Measurements from ENCODE around the gene TRAF7. TPM values are rescaled to one million over a fixed set of nuclear protein-coding genes. Genes with fewer than 3 reads are reported as not detected.
A peak's percentile ranks its signal among the peaks of the same experiment; 100 is the strongest.
"Not testable (repeated sequence)": the region's sequence is repeated elsewhere in the genome, so short reads cannot be mapped to it uniquely, and the experiment has no call there.

Gene TRAF7
- total RNA-seq, 1 donor from 2014 or later, result 63.4 TPM

DNA sequence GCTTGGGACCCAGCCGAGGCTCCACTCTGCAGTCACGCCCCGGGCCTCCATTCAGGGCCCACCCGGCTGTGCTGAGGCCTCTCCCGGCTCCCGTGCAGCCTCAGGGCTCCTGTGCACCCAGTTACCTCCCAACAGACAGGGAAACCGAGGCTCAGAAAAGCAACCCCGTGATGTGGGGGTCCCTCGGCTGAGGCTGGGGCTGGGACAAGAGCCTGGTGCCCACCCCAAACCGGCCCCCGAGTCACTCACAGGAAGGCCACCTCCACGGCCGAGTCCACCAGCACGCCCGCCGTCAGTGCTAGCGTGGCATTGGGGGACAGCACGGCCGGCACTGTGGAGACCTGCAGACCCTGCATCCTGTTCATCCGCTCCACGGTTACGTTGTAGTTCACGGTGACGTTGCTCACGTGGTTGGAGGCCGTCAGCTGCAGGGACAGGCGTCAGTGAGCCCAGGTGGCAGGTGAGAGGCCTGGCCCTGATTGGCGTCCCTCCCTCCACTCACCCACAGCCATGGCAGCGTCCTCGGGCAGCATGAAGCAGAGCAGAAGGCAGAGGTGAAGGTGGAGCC is 43.0 kb upstream of the TRAF7 start:
- not testable (repeated sequence) for H3K36me3 Mint-ChIP-seq (ENCODE audit: low read depth)

DNA sequence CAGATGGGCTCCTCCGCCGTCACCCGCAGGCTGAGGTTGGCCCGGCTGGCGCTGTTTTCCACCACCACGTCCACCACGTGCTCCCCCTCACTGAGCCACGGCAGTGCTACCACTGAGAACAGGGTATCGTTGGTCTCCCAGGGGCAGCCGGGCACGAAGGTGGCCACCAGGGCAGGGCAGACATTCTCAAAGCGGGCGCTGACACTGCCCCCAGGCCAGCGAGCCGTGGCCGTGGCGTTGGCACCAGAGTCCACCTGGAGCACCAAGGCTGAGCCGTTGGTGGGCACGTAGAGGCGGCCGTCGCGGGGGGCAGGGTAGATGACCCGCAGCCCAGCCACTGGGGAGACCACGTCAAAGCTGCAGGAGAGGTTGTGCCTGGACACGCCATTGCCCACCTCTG is 41.4 kb upstream of the TRAF7 start:
- H3K27ac Mint-ChIP-seq (ENCODE audit: unreplicated experiment); H3K27me3 Mint-ChIP-seq (ENCODE audit: low read depth); DNase-seq (ENCODE audit: low spot score); H3K9me3 Mint-ChIP-seq (ENCODE audit: low read depth); H3K36me3 Mint-ChIP-seq (ENCODE audit: low read depth); H3K4me1 Mint-ChIP-seq (ENCODE audit: low read depth); H3K4me3 Mint-ChIP-seq (ENCODE audit: unreplicated experiment): not testable (repeated sequence)

More for the DNA sequence above, 43.0 kb upstream of the TRAF7 start:
- H3K4me3 Mint-ChIP-seq (ENCODE audit: unreplicated experiment); H3K9me3 Mint-ChIP-seq (ENCODE audit: low read depth); DNase-seq (ENCODE audit: low spot score); H3K27me3 Mint-ChIP-seq (ENCODE audit: low read depth); H3K27ac Mint-ChIP-seq (ENCODE audit: unreplicated experiment); H3K4me1 Mint-ChIP-seq (ENCODE audit: low read depth): not testable (repeated sequence)

- H3K36me3 Mint-ChIP-seq (ENCODE audit: low read depth); H3K9me3 Mint-ChIP-seq (ENCODE audit: low read depth); H3K4me3 Mint-ChIP-seq (ENCODE audit: unreplicated experiment); H3K4me1 Mint-ChIP-seq (ENCODE audit: low read depth); H3K27me3 Mint-ChIP-seq (ENCODE audit: low read depth); DNase-seq (ENCODE audit: low spot score): not testable (repeated sequence)
- peak overlapping the region; percentile 17 for H3K27ac Mint-ChIP-seq (ENCODE audit: unreplicated experiment)
Observed at GRCh38 chr16:2114885-2115590, 40.5 kb upstream of the TRAF7 start.

DNA sequence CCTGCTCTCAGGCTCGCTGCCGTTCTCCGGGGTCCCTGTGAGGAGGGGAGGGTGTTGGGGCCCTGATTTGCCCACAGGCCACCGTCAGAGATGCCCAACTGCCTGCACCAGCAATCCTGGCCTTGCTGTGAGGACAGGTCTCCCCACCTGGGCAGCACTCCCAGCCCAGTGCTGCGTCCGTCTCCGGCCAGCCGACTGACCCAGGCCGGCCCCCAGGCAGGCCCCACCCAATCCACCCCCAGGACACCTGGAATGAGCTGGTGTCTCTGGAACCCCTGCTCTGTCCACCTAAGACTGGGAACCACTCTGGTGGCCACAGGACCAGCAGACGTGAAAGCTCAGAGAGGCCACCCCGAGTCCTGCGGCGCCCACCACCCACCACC is 40.0 kb upstream of the TRAF7 start:
- no peaks in the 10 kb centered on the region for H3K9me3 Mint-ChIP-seq (ENCODE audit: low read depth)

GRCh38 chr16:2116428-2116827 is 39.2 kb upstream of the TRAF7 start:
- not testable (repeated sequence) for H3K4me3 Mint-ChIP-seq (ENCODE audit: unreplicated experiment); H3K9me3 Mint-ChIP-seq (ENCODE audit: low read depth); H3K27ac Mint-ChIP-seq (ENCODE audit: unreplicated experiment); H3K36me3 Mint-ChIP-seq (ENCODE audit: low read depth); DNase-seq (ENCODE audit: low spot score); H3K27me3 Mint-ChIP-seq (ENCODE audit: low read depth)
- peaks cover 10% of the 10 kb centered on the region for H3K4me1 Mint-ChIP-seq (ENCODE audit: low read depth)

More for the DNA sequence above, 40.0 kb upstream of the TRAF7 start:
- no peaks in the 10 kb centered on the region for H3K27me3 Mint-ChIP-seq (ENCODE audit: low read depth)
- peaks cover 5% of the 10 kb centered on the region for H3K36me3 Mint-ChIP-seq (ENCODE audit: low read depth)
- H3K4me1 Mint-ChIP-seq (ENCODE audit: low read depth), result peaks cover 4% of the 10 kb centered on the region
- no peak overlapping the region for H3K27ac Mint-ChIP-seq (ENCODE audit: unreplicated experiment)
- TF ChIP-seq, protein P1, sequence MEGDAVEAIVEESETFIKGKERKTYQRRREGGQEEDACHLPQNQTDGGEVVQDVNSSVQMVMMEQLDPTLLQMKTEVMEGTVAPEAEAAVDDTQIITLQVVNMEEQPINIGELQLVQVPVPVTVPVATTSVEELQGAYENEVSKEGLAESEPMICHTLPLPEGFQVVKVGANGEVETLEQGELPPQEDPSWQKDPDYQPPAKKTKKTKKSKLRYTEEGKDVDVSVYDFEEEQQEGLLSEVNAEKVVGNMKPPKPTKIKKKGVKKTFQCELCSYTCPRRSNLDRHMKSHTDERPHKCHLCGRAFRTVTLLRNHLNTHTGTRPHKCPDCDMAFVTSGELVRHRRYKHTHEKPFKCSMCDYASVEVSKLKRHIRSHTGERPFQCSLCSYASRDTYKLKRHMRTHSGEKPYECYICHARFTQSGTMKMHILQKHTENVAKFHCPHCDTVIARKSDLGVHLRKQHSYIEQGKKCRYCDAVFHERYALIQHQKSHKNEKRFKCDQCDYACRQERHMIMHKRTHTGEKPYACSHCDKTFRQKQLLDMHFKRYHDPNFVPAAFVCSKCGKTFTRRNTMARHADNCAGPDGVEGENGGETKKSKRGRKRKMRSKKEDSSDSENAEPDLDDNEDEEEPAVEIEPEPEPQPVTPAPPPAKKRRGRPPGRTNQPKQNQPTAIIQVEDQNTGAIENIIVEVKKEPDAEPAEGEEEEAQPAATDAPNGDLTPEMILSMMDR (IDR thresholded peaks at IDR 0.05), result no peak
- DNase-seq (ENCODE audit: low spot score), result no peak
- H3K4me3 Mint-ChIP-seq (ENCODE audit: unreplicated experiment), result no peak overlapping the region

DNA sequence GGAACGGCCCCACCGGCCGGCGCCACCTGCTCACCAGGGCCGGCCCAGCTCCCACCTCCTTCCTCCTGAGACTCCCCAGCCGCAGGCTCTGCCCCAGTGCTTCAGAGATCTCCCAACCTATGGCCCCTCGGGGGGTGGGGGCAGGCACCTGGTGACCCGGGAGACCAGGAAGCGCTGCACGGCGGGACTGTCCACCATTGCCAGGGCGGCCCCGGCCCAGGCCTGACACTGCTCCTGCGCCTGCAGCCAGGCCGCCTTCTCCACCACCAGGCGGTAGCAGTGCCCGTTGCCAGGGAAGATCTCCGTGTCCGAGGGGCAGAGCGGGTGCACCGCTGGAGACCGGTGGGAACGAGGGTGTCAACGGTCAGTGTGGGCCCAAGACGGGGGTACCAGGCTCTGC is 38.2 kb upstream of the TRAF7 start:
- H3K36me3 Mint-ChIP-seq (ENCODE audit: low read depth); H3K27ac Mint-ChIP-seq (ENCODE audit: unreplicated experiment); H3K9me3 Mint-ChIP-seq (ENCODE audit: low read depth); DNase-seq (ENCODE audit: low spot score); H3K4me3 Mint-ChIP-seq (ENCODE audit: unreplicated experiment); H3K27me3 Mint-ChIP-seq (ENCODE audit: low read depth): not testable (repeated sequence)
- peaks cover 14% of the 10 kb centered on the region for H3K4me1 Mint-ChIP-seq (ENCODE audit: low read depth)

DNA sequence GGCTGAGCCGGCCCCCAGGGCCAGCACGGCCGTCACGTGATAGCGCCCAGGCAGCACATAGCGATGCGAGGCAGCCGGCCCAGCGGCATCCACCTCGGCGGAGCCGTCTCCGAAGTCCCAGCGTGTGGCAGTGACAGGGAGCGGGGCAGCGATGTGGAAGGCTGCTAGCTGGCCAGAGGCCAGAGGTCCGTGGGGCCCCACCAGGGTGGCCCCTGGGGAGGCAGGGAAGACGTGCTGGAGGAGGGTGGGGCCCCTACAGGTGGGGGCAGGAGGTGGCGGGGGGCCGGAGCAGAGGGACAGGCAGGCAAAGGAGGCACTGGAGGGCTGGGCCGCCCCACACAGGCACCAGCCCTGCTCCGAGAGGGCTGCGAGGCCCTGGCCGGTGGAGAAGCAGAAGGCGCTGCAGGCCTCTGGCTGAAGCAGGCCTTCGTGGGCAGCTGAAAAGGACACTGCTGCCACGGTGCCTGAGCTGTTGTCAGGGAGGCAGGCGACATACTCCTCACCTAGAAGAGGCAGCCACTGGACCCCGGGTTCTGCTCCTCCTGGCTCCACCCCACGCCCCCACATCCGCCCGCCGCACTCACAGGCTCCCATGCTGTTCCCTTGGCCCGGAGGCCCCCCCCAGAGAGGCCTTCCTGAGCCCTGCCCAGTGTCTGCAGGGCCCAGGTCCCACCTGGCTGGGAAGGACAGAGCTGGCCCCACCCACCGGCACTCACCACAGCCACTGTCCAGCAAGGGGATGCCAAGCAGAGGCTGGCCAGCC is 37.4 kb upstream of the TRAF7 start:
- not testable (repeated sequence) for H3K4me3 Mint-ChIP-seq (ENCODE audit: unreplicated experiment); H3K36me3 Mint-ChIP-seq (ENCODE audit: low read depth); H3K9me3 Mint-ChIP-seq (ENCODE audit: low read depth); H3K27ac Mint-ChIP-seq (ENCODE audit: unreplicated experiment); H3K27me3 Mint-ChIP-seq (ENCODE audit: low read depth); DNase-seq (ENCODE audit: low spot score)
- peaks cover 14% of the 10 kb centered on the region for H3K4me1 Mint-ChIP-seq (ENCODE audit: low read depth)

GRCh38 chr16:2121325-2121724 is 34.3 kb upstream of the TRAF7 start:
- TF ChIP-seq, protein P1 (IDR thresholded peaks at IDR 0.05), result peak; percentile 75
- not testable (repeated sequence) for H3K36me3 Mint-ChIP-seq (ENCODE audit: low read depth); H3K9me3 Mint-ChIP-seq (ENCODE audit: low read depth); H3K27me3 Mint-ChIP-seq (ENCODE audit: low read depth); DNase-seq (ENCODE audit: low spot score); H3K4me3 Mint-ChIP-seq (ENCODE audit: unreplicated experiment)
- H3K4me1 Mint-ChIP-seq (ENCODE audit: low read depth), result peaks cover 30% of the 10 kb centered on the region
- peak overlapping the region; percentile 51 for H3K27ac Mint-ChIP-seq (ENCODE audit: unreplicated experiment)

Data from chondrocyte (in vitro differentiated cells).